ENCODE measurements around the gene NRG4.

NRG4 gene

DNA sequence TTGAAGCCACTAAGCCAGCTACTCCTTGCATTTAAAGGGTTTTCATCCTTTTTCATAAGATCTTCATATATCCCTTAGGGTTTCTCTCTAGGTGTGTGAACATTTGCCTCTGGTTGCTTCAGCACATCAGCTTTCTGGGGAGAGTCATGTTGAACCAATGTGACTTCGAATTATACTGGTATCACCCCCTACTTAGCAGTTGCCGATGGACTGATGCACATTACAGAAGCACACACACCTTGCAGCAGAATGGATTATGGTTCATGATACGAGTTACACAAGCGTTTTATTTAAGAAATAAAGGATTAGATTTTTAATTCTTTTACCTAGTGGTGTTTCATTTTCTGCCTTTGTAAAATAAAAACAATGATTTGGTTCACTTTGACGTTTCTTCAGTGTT lies 69.0 kb downstream of the NRG4 start:
- Histone ChIP-seq H3K9me2 (replicated peaks; ENCODE audit: low read depth, low read length) (no peaks in the 10 kb centered on the region), H3K4me1 (ENCODE audit: insufficient read depth, low read length, poor library complexity, severe bottlenecking) (no peaks in the 10 kb centered on the region), H3K4me2 (ENCODE audit: low read depth, low read length, poor library complexity, severe bottlenecking) (no peak overlapping the region), H4K20me1 (ENCODE audit: insufficient read depth, low read length, poor library complexity, severe bottlenecking) (no peaks in the 10 kb centered on the region), H3K9me3 (ENCODE audit: insufficient read depth, low read depth, low read length) (no peaks in the 10 kb centered on the region), H2AFZ (ENCODE audit: low read length) (no peak overlapping the region), H3K36me3 (ENCODE audit: insufficient read depth, low read length) (no peaks in the 10 kb centered on the region), H3K79me2 (ENCODE audit: insufficient read depth, low read length) (no peaks in the 10 kb centered on the region), H3K27me3 (ENCODE audit: insufficient read depth, low read length, poor library complexity, severe bottlenecking) (no peaks in the 10 kb centered on the region), H3K4me3 (ENCODE audit: low read length, poor library complexity, severe bottlenecking) (no peak overlapping the region), H3K9ac (ENCODE audit: low read depth, low read length, poor library complexity, severe bottlenecking) (no peak overlapping the region), H3F3A (ENCODE audit: low read depth) (no peaks in the 10 kb centered on the region)
- TF ChIP-seq CTCF (conservative IDR thresholded peaks at IDR 0.05; ENCODE audit: low read length) (no peak), EZH2phosphoT487 (IDR thresholded peaks at IDR 0.05; ENCODE audit: borderline replicate concordance) (no peak)

DNA sequence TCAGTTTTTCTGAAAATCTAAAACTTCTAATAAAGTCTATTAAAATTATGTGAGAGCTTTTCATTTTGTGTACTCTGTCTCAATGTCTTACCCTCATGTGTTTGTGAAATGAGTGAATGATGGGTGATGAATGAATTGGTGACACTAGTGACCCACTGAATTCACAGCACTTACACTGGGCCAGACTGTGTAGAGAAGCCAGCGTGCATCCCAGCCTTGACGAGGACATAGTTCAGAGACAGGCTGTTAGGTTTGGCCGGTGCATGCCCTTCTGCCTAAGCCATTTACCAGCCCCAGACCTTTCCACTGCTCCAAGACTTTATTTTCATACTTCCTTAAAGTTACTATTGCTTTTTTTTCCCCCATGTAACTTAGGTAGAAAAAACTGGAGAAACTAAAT lies 69.8 kb downstream of the NRG4 start:
- H3K79me2 ChIP-seq (ENCODE audit: insufficient read depth, low read length) = no peaks in the 10 kb centered on the region
- TF ChIP-seq EZH2phosphoT487 (IDR thresholded peaks at IDR 0.05; ENCODE audit: borderline replicate concordance) = no peak
- TF ChIP-seq CTCF (conservative IDR thresholded peaks at IDR 0.05; ENCODE audit: low read length) = no peak
- no peaks in the 10 kb centered on the region for H3K27me3 ChIP-seq (ENCODE audit: insufficient read depth, low read length, poor library complexity, severe bottlenecking)
- no peaks in the 10 kb centered on the region; the same call in 1 of the 2 replicates for H3K36me3 ChIP-seq (ENCODE audit: insufficient read depth, low read length)
- H3K9me2 ChIP-seq (replicated peaks; ENCODE audit: low read depth, low read length) = no peaks in the 10 kb centered on the region
- no peaks in the 10 kb centered on the region for H3K4me1 ChIP-seq (ENCODE audit: insufficient read depth, low read length, poor library complexity, severe bottlenecking)
- H3F3A ChIP-seq (ENCODE audit: low read depth) = no peaks in the 10 kb centered on the region
- no peak overlapping the region for H2AFZ ChIP-seq (ENCODE audit: low read length)
- no peak overlapping the region for H3K4me2 ChIP-seq (ENCODE audit: low read depth, low read length, poor library complexity, severe bottlenecking)
- H3K4me3 ChIP-seq (ENCODE audit: low read length, poor library complexity, severe bottlenecking) = no peak overlapping the region
- no peaks in the 10 kb centered on the region for H3K9me3 ChIP-seq (ENCODE audit: insufficient read depth, low read depth, low read length)
- no peaks in the 10 kb centered on the region for H4K20me1 ChIP-seq (ENCODE audit: insufficient read depth, low read length, poor library complexity, severe bottlenecking)
- H3K9ac ChIP-seq (ENCODE audit: low read depth, low read length, poor library complexity, severe bottlenecking) = no peak overlapping the region

GRCh38 chr15:75930866-75931265 lies 81.4 kb downstream of the NRG4 start:
- Histone ChIP-seq H3K9me2 (replicated peaks; ENCODE audit: low read depth, low read length) (no peaks in the 10 kb centered on the region), H4K20me1 (ENCODE audit: insufficient read depth, low read length, poor library complexity, severe bottlenecking) (peaks cover 4% of the 10 kb centered on the region), H3K79me2 (ENCODE audit: insufficient read depth, low read length) (no peaks in the 10 kb centered on the region), H3K9ac (ENCODE audit: low read depth, low read length, poor library complexity, severe bottlenecking) (no peak overlapping the region), H3K4me2 (ENCODE audit: low read depth, low read length, poor library complexity, severe bottlenecking) (no peak overlapping the region), H2AFZ (ENCODE audit: low read length) (no peak overlapping the region), H3K4me3 (ENCODE audit: low read length, poor library complexity, severe bottlenecking) (no peak overlapping the region), H3K9me3 (ENCODE audit: insufficient read depth, low read depth, low read length) (no peaks in the 10 kb centered on the region), H3F3A (ENCODE audit: low read depth) (peaks cover 3% of the 10 kb centered on the region; the same call in 1 of the 2 replicates), H3K27me3 (ENCODE audit: insufficient read depth, low read length, poor library complexity, severe bottlenecking) (no peaks in the 10 kb centered on the region), H3K36me3 (ENCODE audit: insufficient read depth, low read length) (peaks cover 36% of the 10 kb centered on the region; the same call in 1 of the 2 replicates), H3K4me1 (ENCODE audit: insufficient read depth, low read length, poor library complexity, severe bottlenecking) (no peaks in the 10 kb centered on the region)
- TF ChIP-seq CTCF (conservative IDR thresholded peaks at IDR 0.05; ENCODE audit: low read length) = no peak
- no peak for TF ChIP-seq EZH2phosphoT487 (IDR thresholded peaks at IDR 0.05; ENCODE audit: borderline replicate concordance)
